GM18868 (cell line): ENCODE data around the gene YTHDF1.
"Not testable (repeated sequence)": the region's sequence is repeated elsewhere in the genome, so short reads cannot be mapped to it uniquely, and the experiment has no call there.

ENCODE experiments used
- ATAC-seq: cut with Tn5 transposase; IDR thresholded peaks from one replicate; pipeline ENCODE4 v1.9.1; 2021; ENCODE audit warnings: mild to moderate bottlenecking, moderate library complexity; ENCODE audit not compliant: unreplicated experiment

Gene YTHDF1

GRCh38 chr20:63159251-63159650, 56.7 kb downstream of the YTHDF1 start:
- not testable (repeated sequence) for ATAC-seq

GRCh38 chr20:63158845-63159244, 57.1 kb downstream of the YTHDF1 start:
- ATAC-seq: no peak

GRCh38 chr20:63158352-63158751, 57.6 kb downstream of the YTHDF1 start:
- no peak for ATAC-seq

GRCh38 chr20:63157431-63157830, 58.5 kb downstream of the YTHDF1 start:
- not testable (repeated sequence) for ATAC-seq

- ATAC-seq: no peak
Measured at GRCh38 chr20:63156221-63156671, 59.7 kb downstream of the YTHDF1 start.

GRCh38 chr20:63155266-63156165, 60.4 kb downstream of the YTHDF1 start:
- no peak for ATAC-seq

GRCh38 chr20:63154395-63154794, 61.5 kb downstream of the YTHDF1 start:
- no peak for ATAC-seq

- no peak for ATAC-seq
Measured at GRCh38 chr20:63153254-63154221, 62.4 kb downstream of the YTHDF1 start.

- no peak for ATAC-seq
Measured at GRCh38 chr20:63152322-63153253, 63.3 kb downstream of the YTHDF1 start.

- ATAC-seq: no peak
Measured at GRCh38 chr20:63151554-63152321, 64.2 kb downstream of the YTHDF1 start.

- no peak for ATAC-seq
Measured at GRCh38 chr20:63150911-63151531, 64.9 kb downstream of the YTHDF1 start.

- ATAC-seq: no peak
Measured at GRCh38 chr20:63150391-63150898, 65.5 kb downstream of the YTHDF1 start.

- ATAC-seq: no peak
Measured at GRCh38 chr20:63149531-63150192, 66.3 kb downstream of the YTHDF1 start.

- no peak for ATAC-seq
Measured at GRCh38 chr20:63148696-63149095, 67.2 kb downstream of the YTHDF1 start.

GRCh38 chr20:63147532-63147931, 68.4 kb downstream of the YTHDF1 start:
- no peak for ATAC-seq
